IMR-90 (cell line): ENCODE data around the gene TMEM63C. TPM values are rescaled to one million over a fixed set of nuclear protein-coding genes. Genes with fewer than 3 reads are reported as not detected.

Experiments used
- ATAC-seq: fragments of 200-7000 bp; cut with Tn5 transposase; 2 replicates; pipeline ENCODE4 v1.9.1; 2020; ENCODE audit warnings: low read depth, mild to moderate bottlenecking, moderate library complexity
- BruUV-seq: library from RNA; stranded (reverse); fragments of 400-500 nt; replicated peaks from 2 replicates; lab custom pipeline; 2021; lab: Mats Ljungman, UMichigan
- CTCF ChIA-PET: fragments of 300-600 bp; formaldehyde crosslinking; extraction: SDS; loops from one replicate; lab custom pipeline; 2021; ENCODE audit warnings: antibody characterized with exemption; lab: Yijun Ruan, JAX
- POLR2A ChIA-PET: fragments of 300-600 bp; sonication (Branson Sonifier 250); formaldehyde crosslinking; loops from one replicate; lab custom pipeline; 2022; ENCODE audit warnings: antibody characterized with exemption; ENCODE audit not compliant: unreplicated experiment; lab: Charles Lee
- DNase-seq: peaks from one replicate; pipeline ENCODE4 v3.0.0; 2013
- H2AFZ ChIP-seq: replicated peaks from 2 replicates; pipeline ENCODE3; 2013; ENCODE audit warnings: low read length, mild to moderate bottlenecking; ENCODE audit not compliant: poor library complexity
- H2AK5ac ChIP-seq: 2 replicates; pipeline ENCODE4 v1.6.1; 2013; ENCODE audit warnings: low read depth, low read length, inconsistent platforms
- H2AK9ac ChIP-seq: replicated peaks from 2 replicates; pipeline ENCODE3; 2013; ENCODE audit warnings: mild to moderate bottlenecking, low read depth, low read length, moderate library complexity; ENCODE audit not compliant: poor library complexity
- H2BK120ac ChIP-seq: 2 replicates; pipeline ENCODE4 v1.6.1; 2013; ENCODE audit warnings: low read depth, low read length, inconsistent platforms
- H2BK15ac ChIP-seq: 3 replicates; pipeline ENCODE4 v1.6.1; 2013; ENCODE audit warnings: low read depth, low read length, inconsistent platforms
- H2BK20ac ChIP-seq: 2 replicates; pipeline ENCODE4 v1.6.1; 2013; ENCODE audit warnings: low read depth, mild to moderate bottlenecking, inconsistent platforms, low read length, moderate library complexity
- H2BK5ac ChIP-seq: 2 replicates; pipeline ENCODE4 v1.6.1; 2013; ENCODE audit warnings: mild to moderate bottlenecking, low read depth, low read length, inconsistent platforms; ENCODE audit not compliant: poor library complexity, severe bottlenecking
- H3K14ac ChIP-seq: replicated peaks from 2 replicates; pipeline ENCODE4 v1.6.1; 2013; ENCODE audit warnings: low read depth, low read length, inconsistent platforms
- H3K18ac ChIP-seq: 2 replicates; pipeline ENCODE4 v1.6.1; 2013; ENCODE audit warnings: low read depth, low read length, control low read depth
- H3K23ac ChIP-seq: 2 replicates; pipeline ENCODE4 v1.6.1; 2013; ENCODE audit warnings: low read depth, low read length, inconsistent platforms
- H3K27ac ChIP-seq: 2 replicates; pipeline ENCODE4 v1.5.1; 2013; ENCODE audit warnings: mild to moderate bottlenecking, control low read depth, low read length; ENCODE audit not compliant: insufficient read depth
- H3K27me3 ChIP-seq: 2 replicates; pipeline ENCODE4 v1.6.1; 2013; ENCODE audit warnings: low read length; ENCODE audit not compliant: control insufficient read depth, insufficient read depth
- H3K36me3 ChIP-seq: 2 replicates; pipeline ENCODE4 v1.6.1; 2013; ENCODE audit warnings: low read length, mixed read lengths; ENCODE audit not compliant: control insufficient read depth, insufficient read depth
- H3K4ac ChIP-seq: 2 replicates; pipeline ENCODE4 v1.6.1; 2013; ENCODE audit warnings: low read depth, low read length, inconsistent platforms
- H3K4me1 ChIP-seq: 2 replicates; pipeline ENCODE4 v1.6.1; 2013; ENCODE audit warnings: low read length, mixed read lengths; ENCODE audit not compliant: control insufficient read depth, insufficient read depth
- H3K4me2 ChIP-seq: 2 replicates; pipeline ENCODE4 v1.6.1; 2013; ENCODE audit warnings: low read depth, mild to moderate bottlenecking, control low read depth, low read length, moderate library complexity
- H3K4me3 ChIP-seq: 2 replicates; pipeline ENCODE4 v1.5.1; 2013; ENCODE audit warnings: low read depth, mild to moderate bottlenecking, control low read depth, low read length, moderate library complexity; ENCODE audit not compliant: insufficient read depth
- H3K56ac ChIP-seq: 2 replicates; pipeline ENCODE4 v1.6.1; 2013; ENCODE audit warnings: low read length, inconsistent platforms; ENCODE audit not compliant: insufficient read depth; ENCODE audit errors: extremely low read depth
- H3K79me1 ChIP-seq, 2 experiments: 2 replicates each; pipeline ENCODE4 v1.6.1; 2013; ENCODE audit warnings: low read length in 2 of 2, inconsistent platforms in 1 of 2, low read depth in 1 of 2
- H3K9ac ChIP-seq: 2 replicates; pipeline ENCODE4 v1.6.1; 2013; ENCODE audit warnings: low read depth, low read length, control low read depth
- H3K9me1 ChIP-seq: 2 replicates; pipeline ENCODE4 v1.6.1; 2013; ENCODE audit warnings: low read length, inconsistent platforms; ENCODE audit not compliant: insufficient read depth
- H3K9me3 ChIP-seq: 2 replicates; pipeline ENCODE4 v1.6.1; 2013; ENCODE audit warnings: low read length; ENCODE audit not compliant: control insufficient read depth, insufficient read depth
- H4K20me1 ChIP-seq: 2 replicates; pipeline ENCODE4 v1.6.1; 2013; ENCODE audit warnings: low read length, inconsistent platforms; ENCODE audit not compliant: insufficient read depth
- H4K5ac ChIP-seq: 2 replicates; pipeline ENCODE4 v1.6.1; 2013; ENCODE audit warnings: mild to moderate bottlenecking, low read depth, low read length, control low read depth
- H4K8ac ChIP-seq, 2 experiments: 2 replicates each; pipeline ENCODE4 v1.6.1; 2013; ENCODE audit warnings: low read depth in 2 of 2, low read length in 2 of 2, control low read depth in 1 of 2, inconsistent platforms in 1 of 2
- H4K91ac ChIP-seq: 2 replicates; pipeline ENCODE4 v1.6.1; 2013; ENCODE audit warnings: low read depth, low read length, inconsistent platforms; ENCODE audit not compliant: insufficient read depth
- BHLHE40 ChIP-seq: fragments of 150-350 bp; IDR thresholded peaks from 2 replicates; pipeline ENCODE4 v1.6.1; 2016; ENCODE audit warnings: mild to moderate bottlenecking, low read depth, low read length
- CEBPB ChIP-seq: IDR thresholded peaks from 2 replicates; pipeline ENCODE4 v1.6.1; 2012; ENCODE audit warnings: low read depth, low read length, improper control_type of control experiment
- CHD1 ChIP-seq: IDR thresholded peaks from 2 replicates; pipeline ENCODE4 v1.6.1; 2012; ENCODE audit warnings: low read depth, low read length, improper control_type of control experiment
- MAFK ChIP-seq: IDR thresholded peaks from 2 replicates; pipeline ENCODE4 v1.6.1; 2012; ENCODE audit warnings: low read depth, low read length, improper control_type of control experiment
- MAZ ChIP-seq: IDR thresholded peaks from 2 replicates; pipeline ENCODE4 v1.6.1; 2012; ENCODE audit warnings: low read depth, mild to moderate bottlenecking, low read length, improper control_type of control experiment, moderate library complexity, borderline replicate concordance
- MXI1 ChIP-seq: IDR thresholded peaks from 2 replicates; pipeline ENCODE4 v1.6.1; 2012; ENCODE audit warnings: low read depth, mild to moderate bottlenecking, low read length, moderate library complexity, borderline replicate concordance
- NFE2L2 ChIP-seq: fragments of 150-350 bp; IDR thresholded peaks from 2 replicates; pipeline ENCODE4 v1.6.1; 2016; ENCODE audit warnings: low read depth, mild to moderate bottlenecking, low read length
- POLR2A ChIP-seq: IDR thresholded peaks from 2 replicates; pipeline ENCODE4 v1.6.1; 2012; ENCODE audit warnings: mild to moderate bottlenecking, low read depth, low read length
- RAD21 ChIP-seq: IDR thresholded peaks from 2 replicates; pipeline ENCODE4 v1.6.1; 2012; ENCODE audit warnings: low read length, improper control_type of control experiment
- RCOR1 ChIP-seq: IDR thresholded peaks from 2 replicates; pipeline ENCODE4 v1.6.1; 2012; ENCODE audit warnings: mild to moderate bottlenecking, low read length, improper control_type of control experiment; ENCODE audit not compliant: insufficient replicate concordance
- RFX5 ChIP-seq: IDR thresholded peaks from 2 replicates; pipeline ENCODE4 v1.8.0; 2012; ENCODE audit warnings: low read depth, mild to moderate bottlenecking, low read length, moderate library complexity
- WGBS, 2 experiments: methylation state at CpG; one replicate each; pipeline versions ENCODE4 v1.1.5 to v1.1.7; 2013; ENCODE audit warnings: missing lambda C conversion rate in 2 of 2; ENCODE audit not compliant: insufficient read length in 1 of 2; ENCODE audit errors: extremely low coverage in 2 of 2; 5-methylcytosine and 5-hydroxymethylcytosine counted together
- dilution Hi-C: fragments of 300-500 bp; cut with HindIII; formaldehyde crosslinking; loops from one replicate; pipeline ENCODE4 v1.14.3; 2018; ENCODE audit warnings: low sequenced_read_pairs; ENCODE audit not compliant: unreplicated experiment
- in situ Hi-C: fragments of 300-500 bp; cut with MboI; formaldehyde crosslinking; loops from 3 replicates; pipeline ENCODE4 v1.14.3; 2019; ENCODE audit warnings: low sequenced_read_pairs, inconsistent platforms, mixed read lengths
- intact Hi-C: fragments of 100-400 bp; cut with micrococcal nuclease; formaldehyde crosslinking; loops from 2 replicates; pipeline ENCODE4 v1.10.0; 2022
- polyA plus RNA-seq, 3 experiments: library from polyadenylated mRNA; depleted of rRNA; stranded (reverse); fragments of >200 nt; gene quantifications; 2 replicates each; pipeline ENCODE4 v1.2.3, GENCODE V29; 2012; ENCODE audit warnings: low replicate concordance in 1 of 3
- total RNA-seq: library from RNA; depleted of rRNA; stranded (reverse); fragments of >200 nt; gene quantifications from 2 replicates; pipeline ENCODE4 v1.2.3, GENCODE V29; 2012
- TF ChIP-seq, protein P1 (sequence below): fragments of 150-350 bp; IDR thresholded peaks from 2 replicates; pipeline ENCODE4 v1.6.1; 2017; ENCODE audit warnings: mild to moderate bottlenecking, antibody characterized with exemption, low read length, low read depth
- TF ChIP-seq, protein P2 (sequence below): conservative IDR thresholded peaks from 2 replicates; pipeline ENCODE4 v1.5.1; 2012; ENCODE audit warnings: mild to moderate bottlenecking, low read depth, low read length, improper control_type of control experiment

The TMEM63C gene
- total and polyA plus RNA-seq, 2 of the 4 experiments (the other 2 are of a cell fraction) = under 0.01 TPM; not detected in 1

DNA sequence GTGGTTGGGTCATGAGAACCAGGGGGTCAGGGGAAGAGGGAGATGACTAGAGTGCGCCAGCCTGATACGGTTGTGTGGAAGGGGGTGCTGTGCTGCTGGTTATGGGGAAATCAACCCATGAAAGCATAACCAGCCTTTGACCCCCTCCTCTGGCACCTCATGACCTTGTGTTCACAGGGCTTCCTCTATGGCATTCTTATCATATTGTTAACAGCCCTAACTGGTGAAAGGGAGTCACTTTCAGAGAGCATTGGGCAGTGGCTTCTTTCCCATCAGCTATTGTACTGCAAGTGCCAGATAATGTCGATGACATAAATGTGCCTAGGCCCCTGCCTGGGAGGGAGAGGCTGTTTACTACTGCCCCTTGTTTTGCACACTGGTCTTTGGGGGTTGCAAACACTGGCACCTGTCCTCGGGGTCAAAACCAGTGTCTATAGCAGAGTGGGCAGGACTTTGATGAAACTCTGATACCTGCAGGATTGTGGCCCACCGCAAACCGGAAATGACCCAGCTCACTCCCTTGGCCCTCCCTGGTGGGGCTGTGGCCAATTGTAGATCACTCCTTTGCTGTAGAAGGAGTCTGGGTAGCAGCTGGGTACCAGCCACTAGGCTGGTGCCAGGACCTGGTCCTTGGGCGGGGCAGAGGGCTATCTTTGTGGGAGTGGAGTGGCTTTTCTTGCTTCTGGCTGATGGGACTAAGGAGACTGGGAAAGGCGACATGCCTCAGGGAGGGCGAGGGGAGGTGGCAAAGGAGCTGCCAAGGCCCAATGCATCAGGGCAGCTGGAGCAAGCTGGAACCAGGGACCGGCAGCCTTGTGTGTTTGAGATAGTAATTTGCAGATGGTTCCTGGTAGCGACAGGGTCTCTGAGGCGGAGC, 634 bp upstream of the TMEM63C start (continued):
- TF ChIP-seq RFX5 = no peak

DNA sequence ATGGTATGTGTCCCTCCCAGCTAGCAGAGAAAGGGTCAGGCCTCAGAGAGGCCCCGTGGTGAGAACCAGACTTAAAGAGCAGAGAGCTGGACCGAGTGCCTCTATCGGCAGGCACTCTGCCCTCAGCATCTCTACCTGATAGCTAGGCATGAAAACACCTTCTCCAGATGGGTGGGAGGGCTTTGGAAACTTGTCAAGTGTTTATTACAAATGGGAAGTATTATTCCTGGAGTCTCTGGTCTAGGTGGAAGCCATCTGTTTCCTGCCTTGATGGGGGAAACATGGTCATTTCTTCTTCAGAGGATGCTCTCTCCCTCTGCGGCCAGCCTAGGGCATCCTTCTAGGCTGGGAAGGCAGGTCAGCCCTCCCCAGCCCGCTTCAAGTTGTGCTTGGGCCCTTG, 2.3 kb downstream of the TMEM63C start:
- H3K9ac ChIP-seq = no peak overlapping the region
- H2AFZ ChIP-seq = no peak overlapping the region
- H3K27ac ChIP-seq = no peak overlapping the region
- intact Hi-C loops (no loop called here), in situ Hi-C loops (no loop called here), dilution Hi-C loops (no loop called here)
- no peaks in the 10 kb centered on the region for H4K20me1 ChIP-seq
- no peak overlapping the region for H2AK5ac ChIP-seq
- DNase-seq = no peak
- no peak overlapping the region for H2BK20ac ChIP-seq
- H3K18ac ChIP-seq = no peak overlapping the region
- no TSS peak for BruUV-seq
- no peak overlapping the region for H3K4me3 ChIP-seq
- H4K5ac ChIP-seq = no peak overlapping the region
- no peak overlapping the region for H2AK9ac ChIP-seq
- H3K79me1 ChIP-seq = no peaks in the 10 kb centered on the region
- H3K27me3 ChIP-seq = peaks cover 37% of the 10 kb centered on the region
- no peak overlapping the region for H3K23ac ChIP-seq
- ChIA-PET CTCF (no interaction called here), POLR2A (no interaction called here)
- 20% methylated on average over 2 of the region's 5 CpGs; no CpG with 5 or more reads in 1 of the 2 experiments for WGBS, 2 experiments
- H2BK120ac ChIP-seq = no peak overlapping the region
- H3K9me3 ChIP-seq = no peaks in the 10 kb centered on the region
- ATAC-seq = no peak
- H3K9me1 ChIP-seq = 0 out of 2 replicates have a peak, but pooled peaks cover 3% of the 10 kb centered on the region
- H3K4me2 ChIP-seq = no peak overlapping the region
- no peak overlapping the region for H4K91ac ChIP-seq
- H3K36me3 ChIP-seq = no peaks in the 10 kb centered on the region
- no peak overlapping the region for H3K4ac ChIP-seq
- H2BK5ac ChIP-seq = no peak overlapping the region
- H3K4me1 ChIP-seq = no peaks in the 10 kb centered on the region
- no peak overlapping the region for H3K14ac ChIP-seq
- no peak overlapping the region for H4K8ac ChIP-seq
- H3K56ac ChIP-seq = no peak overlapping the region
- H2BK15ac ChIP-seq = no peak overlapping the region
- no peak for TF ChIP-seq NFE2L2
- TF ChIP-seq BHLHE40 = no peak
- no peak for TF ChIP-seq MXI1
- TF ChIP-seq POLR2A = no peak
- no peak for TF ChIP-seq RFX5
- no peak for TF ChIP-seq CHD1
- no peak for TF ChIP-seq RAD21
- TF ChIP-seq RCOR1 = no peak
- no peak for TF ChIP-seq MAFK
- no peak for TF ChIP-seq CEBPB
- TF ChIP-seq, protein P1, sequence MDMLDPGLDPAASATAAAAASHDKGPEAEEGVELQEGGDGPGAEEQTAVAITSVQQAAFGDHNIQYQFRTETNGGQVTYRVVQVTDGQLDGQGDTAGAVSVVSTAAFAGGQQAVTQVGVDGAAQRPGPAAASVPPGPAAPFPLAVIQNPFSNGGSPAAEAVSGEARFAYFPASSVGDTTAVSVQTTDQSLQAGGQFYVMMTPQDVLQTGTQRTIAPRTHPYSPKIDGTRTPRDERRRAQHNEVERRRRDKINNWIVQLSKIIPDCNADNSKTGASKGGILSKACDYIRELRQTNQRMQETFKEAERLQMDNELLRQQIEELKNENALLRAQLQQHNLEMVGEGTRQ = no peak
- no peak for TF ChIP-seq MAZ
- TF ChIP-seq, protein P2, sequence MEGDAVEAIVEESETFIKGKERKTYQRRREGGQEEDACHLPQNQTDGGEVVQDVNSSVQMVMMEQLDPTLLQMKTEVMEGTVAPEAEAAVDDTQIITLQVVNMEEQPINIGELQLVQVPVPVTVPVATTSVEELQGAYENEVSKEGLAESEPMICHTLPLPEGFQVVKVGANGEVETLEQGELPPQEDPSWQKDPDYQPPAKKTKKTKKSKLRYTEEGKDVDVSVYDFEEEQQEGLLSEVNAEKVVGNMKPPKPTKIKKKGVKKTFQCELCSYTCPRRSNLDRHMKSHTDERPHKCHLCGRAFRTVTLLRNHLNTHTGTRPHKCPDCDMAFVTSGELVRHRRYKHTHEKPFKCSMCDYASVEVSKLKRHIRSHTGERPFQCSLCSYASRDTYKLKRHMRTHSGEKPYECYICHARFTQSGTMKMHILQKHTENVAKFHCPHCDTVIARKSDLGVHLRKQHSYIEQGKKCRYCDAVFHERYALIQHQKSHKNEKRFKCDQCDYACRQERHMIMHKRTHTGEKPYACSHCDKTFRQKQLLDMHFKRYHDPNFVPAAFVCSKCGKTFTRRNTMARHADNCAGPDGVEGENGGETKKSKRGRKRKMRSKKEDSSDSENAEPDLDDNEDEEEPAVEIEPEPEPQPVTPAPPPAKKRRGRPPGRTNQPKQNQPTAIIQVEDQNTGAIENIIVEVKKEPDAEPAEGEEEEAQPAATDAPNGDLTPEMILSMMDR = no peak
